AG10803 (cell line): Measurements from ENCODE around the gene COPS3.

ENCODE experiments used
- DNase-seq: peaks from one replicate; pipeline ENCODE4 v3.0.0; 2010; ENCODE audit warnings: low read depth
- H3K4me3 ChIP-seq: 2 replicates; pipeline ENCODE4 v1.5.1; 2011; ENCODE audit warnings: mild to moderate bottlenecking, low read length, control low read depth
- TF ChIP-seq, protein P1 (sequence below): conservative IDR thresholded peaks from 2 replicates; pipeline ENCODE4 v1.5.1; 2011; ENCODE audit warnings: mild to moderate bottlenecking, low read length, control low read depth, inconsistent platforms

COPS3 gene

DNA sequence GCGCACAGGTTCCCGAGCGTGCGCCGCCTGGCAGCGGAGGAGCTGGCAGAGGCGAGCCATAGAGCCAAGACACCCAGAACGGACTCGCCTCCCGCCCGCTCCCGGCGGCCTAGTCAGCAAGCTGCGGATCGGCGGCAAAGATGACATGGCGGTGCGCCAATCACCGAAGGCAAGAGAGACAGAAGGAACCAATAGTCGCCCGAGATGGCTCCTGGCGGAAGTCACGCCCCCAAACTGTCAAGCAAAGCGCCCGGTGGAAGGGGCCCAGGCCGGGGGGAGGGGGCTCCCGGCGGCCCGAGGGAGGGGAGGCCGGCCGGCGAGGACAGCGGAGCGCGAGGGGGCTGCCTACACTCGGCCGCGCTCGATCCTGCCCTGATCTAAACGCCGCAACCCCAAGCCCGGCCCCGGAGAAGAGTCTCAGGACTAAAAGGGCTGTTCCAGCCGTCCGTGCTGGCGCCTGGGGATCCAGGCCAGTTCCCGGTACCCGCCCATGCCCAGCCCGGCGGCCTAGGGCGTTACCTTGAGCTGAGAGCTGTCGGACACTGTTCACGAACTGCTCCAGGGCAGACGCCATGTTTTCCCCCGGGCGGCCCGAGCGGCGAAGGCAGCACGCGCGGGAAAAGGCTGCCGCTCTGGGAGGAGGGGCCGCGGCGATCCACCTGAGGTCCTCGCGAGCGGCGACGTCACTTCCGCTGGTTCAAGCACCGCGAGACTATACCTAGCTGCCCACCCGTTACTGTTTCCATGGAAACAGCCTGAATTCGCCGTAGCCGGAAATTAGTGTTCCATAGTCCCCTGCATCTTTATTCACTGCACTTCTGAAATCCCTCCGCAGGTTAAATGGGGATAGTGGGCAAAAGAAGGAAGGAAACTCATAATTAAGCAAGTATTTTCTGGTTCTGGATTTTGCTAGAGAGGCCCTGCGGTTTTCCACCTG, at the start of gene COPS3:
Gene COPS3 (minus strand): TSS at position 634 of the 937 bp plus-strand sequence. CDS start 60 bp downstream, at position 574.
- TF ChIP-seq, protein P1, sequence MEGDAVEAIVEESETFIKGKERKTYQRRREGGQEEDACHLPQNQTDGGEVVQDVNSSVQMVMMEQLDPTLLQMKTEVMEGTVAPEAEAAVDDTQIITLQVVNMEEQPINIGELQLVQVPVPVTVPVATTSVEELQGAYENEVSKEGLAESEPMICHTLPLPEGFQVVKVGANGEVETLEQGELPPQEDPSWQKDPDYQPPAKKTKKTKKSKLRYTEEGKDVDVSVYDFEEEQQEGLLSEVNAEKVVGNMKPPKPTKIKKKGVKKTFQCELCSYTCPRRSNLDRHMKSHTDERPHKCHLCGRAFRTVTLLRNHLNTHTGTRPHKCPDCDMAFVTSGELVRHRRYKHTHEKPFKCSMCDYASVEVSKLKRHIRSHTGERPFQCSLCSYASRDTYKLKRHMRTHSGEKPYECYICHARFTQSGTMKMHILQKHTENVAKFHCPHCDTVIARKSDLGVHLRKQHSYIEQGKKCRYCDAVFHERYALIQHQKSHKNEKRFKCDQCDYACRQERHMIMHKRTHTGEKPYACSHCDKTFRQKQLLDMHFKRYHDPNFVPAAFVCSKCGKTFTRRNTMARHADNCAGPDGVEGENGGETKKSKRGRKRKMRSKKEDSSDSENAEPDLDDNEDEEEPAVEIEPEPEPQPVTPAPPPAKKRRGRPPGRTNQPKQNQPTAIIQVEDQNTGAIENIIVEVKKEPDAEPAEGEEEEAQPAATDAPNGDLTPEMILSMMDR = no peak
- H3K4me3 ChIP-seq = peak within 1 kb of the TSS; percentile 92
- peak; percentile 97 for DNase-seq

DNA sequence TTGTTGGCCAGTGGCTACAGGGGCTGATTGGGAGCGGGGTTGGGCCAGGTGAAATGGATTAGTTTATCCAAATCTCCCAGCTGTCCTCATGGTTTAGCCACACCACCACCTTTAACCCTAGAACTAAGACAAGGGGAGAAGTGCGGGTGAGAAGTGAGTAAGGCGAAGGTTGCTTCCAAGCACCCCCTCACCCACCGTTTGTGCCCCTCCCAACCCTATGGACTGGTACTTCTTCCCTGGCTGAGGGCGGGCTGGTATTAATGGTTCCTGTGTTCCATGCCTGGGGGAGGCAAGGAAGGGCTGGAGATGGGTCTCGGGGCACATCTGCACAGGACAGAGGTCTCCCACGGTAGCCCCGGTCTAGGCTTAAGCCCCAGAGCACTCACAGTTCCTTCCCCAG, 47.2 kb upstream of the COPS3 start:
- no peak overlapping the region for H3K4me3 ChIP-seq
- TF ChIP-seq, protein P1 = no peak
- DNase-seq = no peak

DNA sequence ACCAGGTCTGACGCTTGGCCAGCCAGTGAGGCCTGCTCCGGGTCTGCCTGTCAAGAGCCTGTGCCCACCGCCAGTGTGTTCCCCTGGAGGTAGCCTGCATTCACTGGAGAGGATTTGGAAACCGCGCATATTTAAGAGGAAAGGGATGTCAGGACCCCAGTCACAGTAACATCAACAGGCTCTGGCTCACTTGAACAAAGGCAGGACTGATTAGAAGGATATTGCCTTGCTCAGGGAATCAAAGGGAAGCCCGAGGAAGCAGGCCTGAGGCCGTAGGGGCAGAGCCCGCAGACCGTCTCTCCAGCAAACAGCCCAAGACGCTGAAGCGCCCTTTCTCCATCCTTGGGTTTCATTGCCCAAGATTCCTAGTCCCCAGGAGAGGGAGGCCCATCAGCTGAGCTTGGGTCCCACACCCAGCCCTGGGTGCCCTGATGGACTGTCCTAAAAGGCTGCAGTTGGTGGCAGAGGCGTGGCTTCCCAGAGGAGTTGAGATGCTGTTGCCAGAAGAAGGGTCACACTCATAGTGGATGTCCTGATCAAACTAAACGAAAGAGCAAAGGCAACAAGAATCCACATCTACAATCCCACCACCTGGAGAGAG, 45.3 kb upstream of the COPS3 start:
- H3K4me3 ChIP-seq = no peak overlapping the region
- no peak for DNase-seq

DNA sequence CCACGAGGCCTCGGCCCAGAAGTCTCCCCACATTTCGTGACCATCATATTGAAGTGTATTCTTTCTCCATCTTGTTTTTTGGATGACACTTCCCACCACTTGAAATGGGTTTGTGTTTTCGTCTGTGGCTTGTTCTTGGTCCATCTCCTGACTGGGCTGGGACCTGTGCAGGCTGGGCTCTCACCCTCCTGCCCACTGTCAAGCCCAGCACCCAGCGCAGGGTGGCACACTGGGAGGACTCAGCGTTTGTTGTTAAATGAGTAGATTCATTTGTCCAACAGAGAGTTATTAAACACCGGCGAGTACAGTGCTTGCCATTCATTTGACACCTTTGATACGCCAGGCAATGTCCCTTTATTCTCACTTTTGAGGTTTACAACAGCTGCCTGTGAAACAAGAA, 44.8 kb upstream of the COPS3 start:
- H3K4me3 ChIP-seq = no peak overlapping the region

More for the DNA sequence above, 45.3 kb upstream of the COPS3 start:
- TF ChIP-seq, protein P1 = no peak

DNA sequence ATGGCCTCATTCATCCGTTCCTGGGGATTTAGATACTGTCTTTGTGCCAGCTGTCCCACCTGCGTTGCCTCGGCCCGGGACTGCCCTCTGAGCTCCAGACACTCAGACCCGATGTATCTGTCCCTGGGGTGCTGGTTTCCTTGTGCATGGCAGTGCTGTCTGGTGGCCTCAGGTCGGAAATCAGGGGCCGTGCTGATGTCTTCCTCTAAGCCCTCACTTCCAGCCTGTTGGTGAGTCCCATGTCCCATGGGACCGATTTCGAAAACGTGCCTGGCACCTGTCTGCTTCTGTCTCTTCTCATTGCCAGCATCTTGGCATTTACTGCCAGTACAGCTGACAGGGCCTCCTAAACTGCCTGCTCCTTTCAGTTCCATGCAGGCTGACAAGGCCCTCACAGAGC, 44.2 kb upstream of the COPS3 start:
- DNase-seq = no peak
- TF ChIP-seq, protein P1 = no peak
- no peak overlapping the region for H3K4me3 ChIP-seq

More for the DNA sequence above, 44.8 kb upstream of the COPS3 start:
- TF ChIP-seq, protein P1 = no peak
- DNase-seq = no peak

DNA sequence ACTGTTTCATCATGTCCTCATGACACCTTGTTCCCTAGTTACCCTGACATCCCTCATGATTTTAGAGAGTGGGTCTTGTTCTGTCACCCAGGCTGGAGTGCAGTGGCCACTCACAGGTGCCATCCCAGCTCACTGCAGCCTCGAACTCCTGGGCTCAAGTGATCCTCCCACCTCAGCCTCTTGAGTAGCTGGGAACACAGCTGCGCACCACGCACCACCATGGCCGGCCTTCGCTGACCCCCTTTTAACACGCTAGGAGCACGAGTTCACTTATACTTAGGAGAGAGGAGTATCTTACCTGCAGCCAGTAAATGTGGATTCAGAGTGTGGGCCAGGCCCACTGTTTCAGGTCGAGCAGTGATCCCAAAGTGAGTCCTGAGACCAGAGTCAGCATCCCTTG, 43.6 kb upstream of the COPS3 start:
- TF ChIP-seq, protein P1 = no peak
- DNase-seq = no peak
- no peak overlapping the region for H3K4me3 ChIP-seq
